Measurements from ENCODE around the gene PITPNC1.

GRCh38 chr17:67531291-67531690 is 154.2 kb downstream of the PITPNC1 start:
- TF ChIP-seq CTCF (conservative IDR thresholded peaks at IDR 0.05; ENCODE audit: low read depth, low read length) (no peak), EZH2 (IDR thresholded peaks at IDR 0.05; ENCODE audit: borderline replicate concordance, low read depth, low read length, poor library complexity, severe bottlenecking) (no peak)

Measured in A673 (cell line).